HCT116 (cell line): Measurements from ENCODE around the gene PRMT2. TPM values are rescaled to one million over a fixed set of nuclear protein-coding genes. Genes with fewer than 3 reads are reported as not detected.

Experiments
- ATAC-seq: fragments of 200-7000 bp; cut with Tn5 transposase; 2 replicates; pipeline ENCODE4 v1.9.1; 2020; ENCODE audit warnings: mild to moderate bottlenecking, moderate library complexity
- BruUV-seq: library from RNA; stranded (reverse); fragments of 400-500 nt; replicated peaks from 2 replicates; lab custom pipeline; 2021; lab: Mats Ljungman, UMichigan
- CTCF ChIA-PET: fragments of 300-600 bp; sonication (Branson Sonifier 250); formaldehyde crosslinking; loops from one replicate; lab custom pipeline; 2021; ENCODE audit warnings: antibody characterized with exemption; lab: Charles Lee
- POLR2A ChIA-PET: fragments of 300-600, 350-600 bp; sonication (Branson Sonifier 250); formaldehyde crosslinking; loops from one replicate; lab custom pipeline; 2021; ENCODE audit warnings: antibody characterized with exemption; lab: Charles Lee
- RAD21 ChIA-PET, 2 experiments: fragments of 300-600 bp; sonication (Branson Sonifier 250); formaldehyde crosslinking; loops; one replicate each; lab custom pipeline; 2023; ENCODE audit warnings: low total read pairs in 2 of 2; ENCODE audit not compliant: uncharacterized antibody in 2 of 2, unreplicated experiment in 2 of 2, low non-redundant PET in 1 of 2; lab: Charles Lee
- DNase-seq: peaks from one replicate; pipeline ENCODE4 v3.0.0-alpha.2; 2010; ENCODE audit warnings: low read depth, low spot score
- H2AFZ ChIP-seq: fragments of 200-600 bp; shearing (Covaris generic), sonication (generic); 2 replicates; pipeline ENCODE4 v1.6.1; 2017; ENCODE audit warnings: low read depth, mixed run types, mixed read lengths, antibody characterized with exemption, low read length; ENCODE audit not compliant: poor library complexity, severe bottlenecking
- H3K27ac ChIP-seq: 2 replicates; pipeline ENCODE4 v1.5.1; 2012; ENCODE audit warnings: low read depth, low read length
- H3K27me3 ChIP-seq: fragments of 200-600 bp; sonication (generic); 2 replicates; pipeline ENCODE4 v1.6.1; 2016; ENCODE audit warnings: mixed run types, low read length, mixed read lengths; ENCODE audit not compliant: insufficient read depth
- H3K36me3 ChIP-seq, 2 experiments: fragments of 200-500 bp in 1 of 2; fragments of 200-600 bp in 1 of 2; sonication (Bioruptor generic) in 1 of 2; sonication (generic) in 1 of 2; 2 replicates each; pipeline versions ENCODE4 v1.5.1 to v1.6.1; 2014 to 2016; ENCODE audit warnings: low read length in 2 of 2, inconsistent platforms in 1 of 2, mixed read lengths in 1 of 2, mixed run types in 1 of 2; ENCODE audit not compliant: insufficient read depth in 2 of 2, control insufficient read depth in 1 of 2
- H3K4me1 ChIP-seq, 2 experiments: fragments of 200-600 bp in 1 of 2; sonication (generic) in 1 of 2; 2 replicates each; pipeline versions ENCODE4 v1.5.1 to v1.6.1; 2012 to 2017; ENCODE audit warnings: low read length in 2 of 2, inconsistent platforms in 1 of 2, mild to moderate bottlenecking in 1 of 2, mixed read lengths in 1 of 2, mixed run types in 1 of 2, moderate library complexity in 1 of 2; ENCODE audit not compliant: insufficient read depth in 2 of 2, control insufficient read depth in 1 of 2
- H3K4me2 ChIP-seq: fragments of 200-600 bp; sonication (generic); 2 replicates; pipeline ENCODE4 v1.6.1; 2017; ENCODE audit warnings: mixed run types, low read length, mixed read lengths
- H3K4me3 ChIP-seq, 2 experiments: fragments of 200-600 bp in 1 of 2; sonication (generic) in 1 of 2; replicated peaks in 1 of 2; 2 replicates each; pipeline ENCODE4 v1.5.1; 2011 to 2016; ENCODE audit warnings: low read length in 2 of 2, control low read depth in 1 of 2, low read depth in 1 of 2, mild to moderate bottlenecking in 1 of 2, mixed read lengths in 1 of 2, mixed run types in 1 of 2
- H3K79me2 ChIP-seq: fragments of 200-600 bp; sonication (generic); 2 replicates; pipeline ENCODE4 v1.6.1; 2017; ENCODE audit warnings: mild to moderate bottlenecking, mixed run types, low read length, moderate library complexity, mixed read lengths; ENCODE audit not compliant: insufficient read depth
- H3K9ac ChIP-seq: fragments of 200-600 bp; sonication (generic); 2 replicates; pipeline ENCODE4 v1.6.1; 2016; ENCODE audit warnings: low read length, mixed read lengths
- H3K9me2 ChIP-seq: fragments of 200-600 bp; sonication (generic), shearing (Covaris generic); 2 replicates; pipeline ENCODE4 v1.6.1; 2017; ENCODE audit warnings: mixed run types, mild to moderate bottlenecking, moderate library complexity; ENCODE audit not compliant: insufficient read depth
- H3K9me3 ChIP-seq, 2 experiments: fragments of 200-500 bp in 1 of 2; fragments of 200-600 bp in 1 of 2; sonication (Bioruptor generic) in 1 of 2; sonication (generic) in 1 of 2; 2 replicates each; pipeline ENCODE4 v1.6.1; 2014 to 2017; ENCODE audit warnings: low read length in 2 of 2, mixed read lengths in 2 of 2, inconsistent platforms in 1 of 2, low read depth in 1 of 2, mild to moderate bottlenecking in 1 of 2, mixed run types in 1 of 2, moderate library complexity in 1 of 2; ENCODE audit not compliant: control insufficient read depth in 1 of 2, insufficient read depth in 1 of 2
- H4K20me1 ChIP-seq: fragments of 200-600 bp; sonication (generic), shearing (Covaris generic); 2 replicates; pipeline ENCODE4 v1.6.1; 2017; ENCODE audit warnings: mixed run types, mild to moderate bottlenecking, moderate library complexity; ENCODE audit not compliant: insufficient read depth
- CBX3 ChIP-seq: IDR thresholded peaks from 2 replicates; pipeline ENCODE4 v1.6.1; 2012; ENCODE audit warnings: low read depth
- CTCF ChIP-seq, 3 experiments: fragments of 200-600 bp in 1 of 3; sonication (generic) in 1 of 3; IDR thresholded peaks in 2 of 3; conservative IDR thresholded peaks in 1 of 3; 2 replicates each; pipeline ENCODE4 v1.5.1; 2012 to 2017; ENCODE audit warnings: low read depth in 2 of 3, low read length in 2 of 3, antibody characterized with exemption in 1 of 3, borderline replicate concordance in 1 of 3, control low read depth in 1 of 3, mild to moderate bottlenecking in 1 of 3, mixed read lengths in 1 of 3, mixed run types in 1 of 3, moderate library complexity in 1 of 3; ENCODE audit not compliant: insufficient read depth in 1 of 3
- ELF1 ChIP-seq: IDR thresholded peaks from 2 replicates; pipeline ENCODE4 v1.6.1; 2012; ENCODE audit warnings: low read depth, borderline replicate concordance
- FOSL1 ChIP-seq: IDR thresholded peaks from 2 replicates; pipeline ENCODE4 v1.6.1; 2012; ENCODE audit warnings: low read depth
- JUND ChIP-seq: IDR thresholded peaks from 2 replicates; pipeline ENCODE4 v1.6.1; 2012
- POLR2A ChIP-seq: IDR thresholded peaks from 2 replicates; pipeline ENCODE4 v1.7.0; 2011; ENCODE audit warnings: borderline replicate concordance; ENCODE audit not compliant: insufficient read depth, insufficient read length; ENCODE audit errors: extremely low read depth
- POLR2AphosphoS5 ChIP-seq: IDR thresholded peaks from 2 replicates; pipeline ENCODE4 v1.6.1; 2011; ENCODE audit warnings: mild to moderate bottlenecking, low read depth, low read length, moderate library complexity
- SIN3A ChIP-seq: IDR thresholded peaks from 2 replicates; pipeline ENCODE4 v1.6.1; 2012; ENCODE audit warnings: low read depth
- SP1 ChIP-seq: IDR thresholded peaks from 2 replicates; pipeline ENCODE4 v1.6.1; 2012; ENCODE audit warnings: low read depth
- SRF ChIP-seq: IDR thresholded peaks from 2 replicates; pipeline ENCODE4 v1.6.1; 2012; ENCODE audit warnings: low read depth
- TCF7L2 ChIP-seq: IDR thresholded peaks from 2 replicates; pipeline ENCODE4 v1.7.0; 2011; ENCODE audit warnings: borderline replicate concordance, inconsistent platforms; ENCODE audit not compliant: insufficient read depth, insufficient read length; ENCODE audit errors: extremely low read depth
- YY1 ChIP-seq: IDR thresholded peaks from 2 replicates; pipeline ENCODE4 v1.6.1; 2011; ENCODE audit warnings: low read length, low read depth, moderate library complexity, mild to moderate bottlenecking; ENCODE audit not compliant: insufficient replicate concordance; ENCODE audit errors: extremely low read depth
- ZBTB33 ChIP-seq: IDR thresholded peaks from 2 replicates; pipeline ENCODE4 v1.6.1; 2011; ENCODE audit warnings: mild to moderate bottlenecking, low read length, moderate library complexity; ENCODE audit not compliant: insufficient replicate concordance; ENCODE audit errors: extremely low read depth
- ZNF274 ChIP-seq: fragments of 200-500 bp; sonication (Bioruptor generic); IDR thresholded peaks from 2 replicates; pipeline ENCODE4 v1.6.1; 2014; ENCODE audit warnings: mild to moderate bottlenecking, low read depth, low read length, inconsistent platforms
- intact Hi-C: fragments of 100-400 bp; cut with micrococcal nuclease; formaldehyde crosslinking; loops from 2 replicates; pipeline ENCODE4 v1.10.0; 2022
- total RNA-seq: library from RNA; stranded (reverse); gene quantifications from one replicate; pipeline ENCODE4 v1.2.1, GENCODE V29; 2021; ENCODE audit not compliant: unreplicated experiment

PRMT2 gene
- total RNA-seq, 1 experiment from 2014 or later, result 59.1 TPM

GRCh38 chr21:46651121-46651520 lies 15.6 kb downstream of the PRMT2 start:
- H3K27ac ChIP-seq, result no peak overlapping the region
- ChIA-PET CTCF (no interaction called here), RAD21 (no interaction called here), POLR2A (no interaction called here)
- H3K9ac ChIP-seq, result no peak overlapping the region
- 0 out of 4 replicates have a peak, but pooled peaks cover 0 to 6% of the 10 kb centered on the region in 2 experiments for H3K9me3 ChIP-seq
- H3K36me3 ChIP-seq, result peaks cover 48 to 54% of the 10 kb centered on the region in 2 experiments
- H3K27me3 ChIP-seq, result no peaks in the 10 kb centered on the region
- peaks cover 3% of the 10 kb centered on the region; the same call in 1 of the 2 replicates for H3K79me2 ChIP-seq
- no peaks in the 10 kb centered on the region for H4K20me1 ChIP-seq
- intact Hi-C loops, result no loop called here
- no peak overlapping the region for H3K4me3 ChIP-seq
- BruUV-seq, result no TSS peak
- no peak for TF ChIP-seq SIN3A
- TF ChIP-seq CTCF (IDR thresholded peaks at IDR 0.05 in 2 of 3, conservative IDR thresholded peaks at IDR 0.05 in 1 of 3; ENCODE audit: borderline replicate concordance in 1 of 3, insufficient read depth in 1 of 3, low read depth in 2 of 3, low read length in 2 of 3), result no peak
- TF ChIP-seq, all 23 proteins: peak for 0
- Histone ChIP-seq H3K4me1 (no peaks in the 10 kb centered on the region), H3K4me2 (no peak overlapping the region), H2AFZ (no peak overlapping the region), H3K9me2 (no peaks in the 10 kb centered on the region)
- no peak for ATAC-seq
- no peak for DNase-seq

- DNase-seq, result no peak
- H3K9me2 ChIP-seq, result no peaks in the 10 kb centered on the region
- 0 out of 4 replicates have a peak, but pooled peaks cover 0 to 6% of the 10 kb centered on the region in 2 experiments for H3K9me3 ChIP-seq
- no peak overlapping the region for H3K9ac ChIP-seq
- no peaks in the 10 kb centered on the region for H4K20me1 ChIP-seq
- no peaks in the 10 kb centered on the region for H3K27me3 ChIP-seq
- BruUV-seq, result no TSS peak
- intact Hi-C loops, result no loop called here
- ATAC-seq, result no peak
- ChIA-PET RAD21 (no interaction called here), POLR2A (no interaction called here), CTCF (no interaction called here)
- no peaks in the 10 kb centered on the region for H3K4me1 ChIP-seq
- H2AFZ ChIP-seq, result no peak overlapping the region
- H3K36me3 ChIP-seq, result peaks cover 21 to 46% of the 10 kb centered on the region in 2 experiments
- H3K79me2 ChIP-seq, result no peaks in the 10 kb centered on the region
- H3K4me2 ChIP-seq, result no peak overlapping the region
- H3K4me3 ChIP-seq, result no peak overlapping the region
- H3K27ac ChIP-seq, result no peak overlapping the region
- TF ChIP-seq JUND (no peak), CBX3 (no peak), ELF1 (no peak), ZBTB33 (no peak), SP1 (no peak), YY1 (no peak), ZNF274 (no peak), TCF7L2 (no peak), SIN3A (no peak), FOSL1 (no peak), SRF (no peak), POLR2AphosphoS5 (no peak), CTCF (IDR thresholded peaks at IDR 0.05 in 2 of 3, conservative IDR thresholded peaks at IDR 0.05 in 1 of 3; ENCODE audit: borderline replicate concordance in 1 of 3, insufficient read depth in 1 of 3, low read depth in 2 of 3, low read length in 2 of 3) (no peak), POLR2A (no peak)
Measured at GRCh38 chr21:46655230-46655629, 19.8 kb downstream of the PRMT2 start.
